Mesenchymal stem cell (in vitro differentiated cells and primary cell): Measurements from ENCODE around the gene CYFIP1.

ENCODE experiments used
- DNase-seq: peaks from one replicate; pipeline ENCODE4 v3.0.0-alpha.2; 2013
- H2AFZ ChIP-seq: one replicate; pipeline ENCODE4 v1.6.1; 2013; ENCODE audit warnings: low read depth, mild to moderate bottlenecking, control low read depth, inconsistent platforms, low read length, moderate library complexity
- H2AK5ac ChIP-seq: 2 replicates; pipeline ENCODE4 v1.6.1; 2013; ENCODE audit warnings: low read length, moderate library complexity, mild to moderate bottlenecking, inconsistent platforms; ENCODE audit not compliant: severe bottlenecking
- H2BK120ac ChIP-seq: one replicate; pipeline ENCODE4 v1.6.1; 2013; ENCODE audit warnings: low read depth, mild to moderate bottlenecking, inconsistent platforms, low read length, moderate library complexity
- H2BK12ac ChIP-seq, 2 experiments: one replicate each; pipeline ENCODE4 v1.6.1; 2013; ENCODE audit warnings: inconsistent platforms in 2 of 2, low read length in 2 of 2, mild to moderate bottlenecking in 2 of 2, moderate library complexity in 2 of 2, control low read depth in 1 of 2
- H2BK15ac ChIP-seq: one replicate; pipeline ENCODE4 v1.6.1; 2013; ENCODE audit warnings: mild to moderate bottlenecking, low read depth, inconsistent platforms; ENCODE audit not compliant: poor library complexity, severe bottlenecking
- H2BK5ac ChIP-seq: 2 replicates; pipeline ENCODE4 v1.6.1; 2013; ENCODE audit warnings: low read depth, mild to moderate bottlenecking, low read length, control low read depth, inconsistent platforms; ENCODE audit not compliant: poor library complexity, severe bottlenecking
- H3K14ac ChIP-seq, 2 experiments: one replicate each; pipeline ENCODE4 v1.6.1; 2013; ENCODE audit warnings: inconsistent platforms in 2 of 2, low read length in 2 of 2, control low read depth in 1 of 2, mild to moderate bottlenecking in 1 of 2, moderate library complexity in 1 of 2
- H3K18ac ChIP-seq, 2 experiments: one replicate each; pipeline ENCODE4 v1.6.1; 2013; ENCODE audit warnings: inconsistent platforms in 2 of 2, low read length in 2 of 2, control low read depth in 1 of 2, low read depth in 1 of 2, mild to moderate bottlenecking in 1 of 2
- H3K23ac ChIP-seq, 2 experiments: one replicate each; pipeline ENCODE4 v1.6.1; 2013; ENCODE audit warnings: inconsistent platforms in 2 of 2, low read length in 2 of 2, mild to moderate bottlenecking in 2 of 2, moderate library complexity in 2 of 2, control low read depth in 1 of 2
- H3K27ac ChIP-seq: 2 replicates; pipeline ENCODE4 v1.5.1; 2013; ENCODE audit warnings: mild to moderate bottlenecking, moderate library complexity, low read length, control low read depth, inconsistent platforms; ENCODE audit not compliant: poor library complexity, severe bottlenecking
- H3K27me3 ChIP-seq, 2 experiments: 2 replicates each; pipeline versions ENCODE4 v1.6.1 to v1.7.0; 2013; ENCODE audit warnings: low read length in 2 of 2, mild to moderate bottlenecking in 2 of 2, moderate library complexity in 2 of 2, control low read depth in 1 of 2, inconsistent platforms in 1 of 2; ENCODE audit not compliant: control insufficient read depth in 1 of 2, insufficient read depth in 1 of 2
- H3K36me3 ChIP-seq, 2 experiments: 2 replicates each; pipeline versions ENCODE4 v1.6.1 to v1.7.0; 2013; ENCODE audit warnings: low read length in 2 of 2, control low read depth in 1 of 2, inconsistent platforms in 1 of 2, low read depth in 1 of 2, mild to moderate bottlenecking in 1 of 2; ENCODE audit not compliant: insufficient read depth in 2 of 2, control insufficient read depth in 1 of 2
- H3K4ac ChIP-seq, 2 experiments: one replicate each; pipeline ENCODE4 v1.6.1; 2013; ENCODE audit warnings: inconsistent platforms in 2 of 2, low read length in 2 of 2, mild to moderate bottlenecking in 2 of 2, moderate library complexity in 2 of 2, control low read depth in 1 of 2, low read depth in 1 of 2
- H3K4me1 ChIP-seq: 2 replicates; pipeline ENCODE4 v1.6.1; 2013; ENCODE audit warnings: low read depth, low read length, control low read depth; ENCODE audit not compliant: control insufficient read depth, insufficient read depth
- H3K4me2 ChIP-seq: 2 replicates; pipeline ENCODE4 v1.6.1; 2013; ENCODE audit warnings: low read length, mild to moderate bottlenecking, inconsistent platforms; ENCODE audit not compliant: poor library complexity, severe bottlenecking
- H3K4me3 ChIP-seq, 2 experiments: 2 replicates each; pipeline versions ENCODE4 v1.5.1 to v1.7.0; 2013; ENCODE audit warnings: low read length in 2 of 2, mild to moderate bottlenecking in 2 of 2, control low read depth in 1 of 2, low read depth in 1 of 2; ENCODE audit not compliant: insufficient read depth in 1 of 2
- H3K79me1 ChIP-seq: replicated peaks from 2 replicates; pipeline ENCODE4 v1.6.1; 2013; ENCODE audit warnings: mild to moderate bottlenecking, control low read depth, low read length, inconsistent platforms; ENCODE audit not compliant: poor library complexity, severe bottlenecking
- H3K9ac ChIP-seq: 2 replicates; pipeline ENCODE4 v1.7.0; 2013; ENCODE audit warnings: mild to moderate bottlenecking, low read length, moderate library complexity
- H3K9me3 ChIP-seq: 2 replicates; pipeline ENCODE4 v1.7.0; 2013; ENCODE audit warnings: mild to moderate bottlenecking, low read length; ENCODE audit not compliant: control insufficient read depth
- H4K8ac ChIP-seq: one replicate; pipeline ENCODE4 v1.6.1; 2013; ENCODE audit warnings: inconsistent platforms, mild to moderate bottlenecking, low read length, moderate library complexity
- H4K91ac ChIP-seq: one replicate; pipeline ENCODE4 v1.6.1; 2013; ENCODE audit warnings: mild to moderate bottlenecking, low read length, inconsistent platforms
- WGBS: methylation state at CpG from one replicate; pipeline ENCODE4 v1.1.7; 2013; ENCODE audit warnings: mixed read lengths; 5-methylcytosine and 5-hydroxymethylcytosine counted together

The CYFIP1 gene

DNA sequence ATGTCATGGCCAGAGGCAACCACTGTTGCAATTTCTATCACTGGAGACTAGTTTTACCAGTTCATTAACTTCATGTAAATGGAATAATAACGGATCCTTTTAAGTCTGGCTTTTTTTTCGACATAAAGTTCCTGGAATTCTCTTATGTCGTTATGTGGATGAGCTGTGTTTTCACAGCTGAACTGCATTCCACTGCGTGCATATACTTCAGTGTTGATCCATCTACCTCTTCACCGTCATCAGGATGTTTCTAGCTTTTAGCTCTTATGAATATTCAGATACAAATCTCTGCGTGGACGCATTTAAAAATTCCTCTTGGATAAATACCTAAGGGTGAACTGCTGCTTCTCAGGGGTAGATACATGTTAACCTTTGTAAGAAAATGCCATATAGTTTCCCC is 15.6 kb upstream of the CYFIP1 start:
- no peak overlapping the region for H2AFZ ChIP-seq
- H3K36me3 ChIP-seq: peaks cover 14 to 50% of the 10 kb centered on the region in 2 experiments
- WGBS: 94% methylated on average over 7 of the region's 7 CpGs
- no peaks in the 10 kb centered on the region for H3K9me3 ChIP-seq
- H3K4me2 ChIP-seq: no peak overlapping the region
- H4K8ac ChIP-seq: no peak overlapping the region
- H3K4me3 ChIP-seq: no peak overlapping the region
- no peak overlapping the region for H2BK120ac ChIP-seq
- no peaks in the 10 kb centered on the region for H3K27me3 ChIP-seq
- no peak for DNase-seq
- no peak overlapping the region for H3K14ac ChIP-seq
- H3K79me1 ChIP-seq: no peaks in the 10 kb centered on the region
- H2AK5ac ChIP-seq: no peak overlapping the region
- H3K9ac ChIP-seq: no peak overlapping the region
- no peak overlapping the region for H4K91ac ChIP-seq
- H2BK12ac ChIP-seq: no peak overlapping the region
- peaks cover 9% of the 10 kb centered on the region for H3K4me1 ChIP-seq
- no peak overlapping the region for H2BK5ac ChIP-seq
- no peak overlapping the region for H3K18ac ChIP-seq
- H3K4ac ChIP-seq: no peak overlapping the region
- no peak overlapping the region for H2BK15ac ChIP-seq
- peak overlapping the region; percentile 84 for H3K27ac ChIP-seq
- H3K23ac ChIP-seq: no peak overlapping the region

DNA sequence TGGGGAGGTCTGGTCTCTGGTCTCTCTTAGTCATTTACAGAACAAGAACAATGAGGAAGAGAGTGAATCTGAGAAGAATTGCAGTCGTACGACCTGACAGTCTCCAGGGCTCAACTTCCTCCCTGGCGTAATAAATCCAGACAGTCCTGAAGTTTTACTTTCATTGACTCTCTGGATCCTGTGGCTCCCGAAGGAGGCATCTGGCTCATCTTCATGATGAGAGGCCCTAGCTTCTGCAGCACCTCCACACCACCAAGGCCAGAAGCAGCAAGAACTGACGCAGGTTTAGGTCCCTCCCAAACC is 11.8 kb upstream of the CYFIP1 start:
- Histone ChIP-seq H4K91ac (no peak overlapping the region), H3K27me3 (no peaks in the 10 kb centered on the region), H4K8ac (no peak overlapping the region), H2AFZ (no peak overlapping the region), H2AK5ac (no peak overlapping the region), H3K27ac (no peak overlapping the region), H2BK15ac (no peak overlapping the region), H3K4me2 (no peak overlapping the region), H3K23ac (no peak overlapping the region), H3K79me1 (no peaks in the 10 kb centered on the region), H3K4me3 (no peak overlapping the region), H3K14ac (no peak overlapping the region), H3K4ac (no peak overlapping the region), H3K9ac (no peak overlapping the region), H3K36me3 (peaks cover 4 to 27% of the 10 kb centered on the region in 2 experiments), H2BK12ac (no peak overlapping the region), H2BK5ac (no peak overlapping the region), H3K9me3 (no peaks in the 10 kb centered on the region), H3K18ac (no peak overlapping the region), H3K4me1 (peaks cover 9% of the 10 kb centered on the region), H2BK120ac (no peak overlapping the region)
- WGBS: 43% methylated on average over 5 of the region's 5 CpGs
- no peak for DNase-seq

DNA sequence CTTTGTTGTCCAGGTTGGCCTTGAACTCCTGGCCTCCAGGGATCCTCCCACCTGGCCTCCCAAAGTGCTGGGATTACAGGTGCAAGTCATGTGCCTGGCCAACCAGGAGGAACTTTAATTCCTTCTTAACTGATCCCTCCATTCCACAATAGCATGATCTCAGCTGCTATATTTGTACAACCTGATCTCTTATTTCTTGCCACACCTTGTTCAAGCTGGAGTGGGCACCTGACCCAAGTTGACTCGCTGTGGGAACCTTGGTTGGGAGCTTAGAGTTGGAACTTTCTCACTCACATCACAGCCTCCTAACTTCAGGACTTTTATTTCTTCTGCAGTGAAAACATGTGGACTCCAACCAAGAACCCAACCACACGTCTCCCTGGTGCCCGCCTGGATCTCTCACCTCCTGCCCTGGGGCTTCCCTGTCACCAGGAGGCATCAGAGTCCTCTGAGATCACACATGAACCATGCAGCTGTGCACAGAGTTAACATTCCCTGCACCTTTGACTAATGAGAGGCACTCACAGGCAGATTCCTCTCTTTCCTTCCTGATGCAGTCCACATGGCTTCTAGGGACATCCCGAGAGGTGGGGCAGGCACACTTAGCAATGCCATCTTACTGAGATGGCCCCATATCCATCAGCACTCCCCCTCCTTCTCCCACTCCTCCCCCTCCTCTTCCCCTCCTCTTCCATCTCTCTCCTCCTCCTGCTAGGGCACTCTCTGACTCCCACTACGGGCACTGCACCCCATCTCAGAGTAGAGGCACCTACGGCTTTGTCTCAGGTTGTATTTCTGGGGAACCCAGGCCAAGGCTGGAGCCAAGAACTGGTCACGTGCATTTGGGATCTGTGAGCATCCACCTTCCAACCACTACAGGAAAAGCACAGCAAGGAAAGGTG is 9.7 kb upstream of the CYFIP1 start:
- H2BK12ac ChIP-seq: no peak overlapping the region
- H4K8ac ChIP-seq: no peak overlapping the region
- no peak overlapping the region for H3K4ac ChIP-seq
- no peak overlapping the region for H3K18ac ChIP-seq
- no peak overlapping the region for H3K27ac ChIP-seq
- H3K4me1 ChIP-seq: no peaks in the 10 kb centered on the region
- peaks cover 0 to 12% of the 10 kb centered on the region in 2 experiments for H3K36me3 ChIP-seq
- no peak overlapping the region for H2BK120ac ChIP-seq
- no peak overlapping the region for H3K9ac ChIP-seq
- no peaks in the 10 kb centered on the region for H3K79me1 ChIP-seq
- no peak overlapping the region for H3K4me2 ChIP-seq
- no peak overlapping the region for H3K14ac ChIP-seq
- no peak overlapping the region for H4K91ac ChIP-seq
- no peak overlapping the region for H2AFZ ChIP-seq
- WGBS: 94% methylated on average over 7 of the region's 7 CpGs
- no peaks in the 10 kb centered on the region for H3K27me3 ChIP-seq
- no peaks in the 10 kb centered on the region for H3K9me3 ChIP-seq
- DNase-seq: no peak
- no peak overlapping the region for H2AK5ac ChIP-seq
- H2BK15ac ChIP-seq: no peak overlapping the region
- H3K4me3 ChIP-seq: no peak overlapping the region
- H2BK5ac ChIP-seq: no peak overlapping the region
- no peak overlapping the region for H3K23ac ChIP-seq

DNA sequence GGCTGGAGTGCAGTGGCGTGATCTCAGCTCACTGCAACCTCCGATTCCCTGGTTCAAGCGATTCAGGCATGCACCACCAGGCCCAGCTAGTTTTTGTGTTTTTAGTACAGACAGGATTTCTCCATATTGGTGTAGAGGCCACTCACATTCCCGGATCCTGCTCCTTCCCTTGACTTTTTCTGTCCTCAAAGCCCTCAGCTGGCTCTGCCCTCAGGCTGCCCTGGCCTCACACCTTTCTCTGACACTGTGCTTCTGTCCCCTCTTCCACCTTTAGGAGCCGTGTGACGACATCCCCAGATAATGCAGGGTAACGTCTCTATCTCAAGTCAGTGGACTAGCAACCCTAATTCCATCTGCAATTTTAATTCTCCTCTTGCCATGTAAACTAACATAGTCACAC is 8.6 kb upstream of the CYFIP1 start:
- Histone ChIP-seq H2AFZ (no peak overlapping the region), H4K91ac (no peak overlapping the region), H2BK5ac (no peak overlapping the region), H3K23ac (no peak overlapping the region), H3K9me3 (no peaks in the 10 kb centered on the region), H3K36me3 (peaks cover 0 to 2% of the 10 kb centered on the region in 2 experiments), H3K4ac (no peak overlapping the region), H2AK5ac (no peak overlapping the region), H2BK120ac (no peak overlapping the region), H2BK15ac (no peak overlapping the region), H4K8ac (no peak overlapping the region), H2BK12ac (no peak overlapping the region), H3K4me2 (no peak overlapping the region), H3K27ac (no peak overlapping the region), H3K4me3 (no peak overlapping the region), H3K4me1 (no peaks in the 10 kb centered on the region), H3K18ac (no peak overlapping the region), H3K9ac (no peak overlapping the region), H3K79me1 (no peaks in the 10 kb centered on the region), H3K14ac (no peak overlapping the region), H3K27me3 (no peaks in the 10 kb centered on the region)
- WGBS: 92% methylated on average over 7 of the region's 7 CpGs
- no peak for DNase-seq
